ENCODE data around the gene ADAT3. TPM values are rescaled to one million over a fixed set of nuclear protein-coding genes. Genes with fewer than 3 reads are reported as not detected.
A peak's percentile ranks its signal among the peaks of the same experiment; 100 is the strongest.

Gene ADAT3
- polyA plus RNA-seq (ENCODE audit: insufficient read length in 4 of 4) = 1 to 10 TPM; 1.4 to 6.4 (median 3.7) TPM

GRCh38 chr19:1905110-1905862 is at the start of gene ADAT3, which contains the start of gene SCAMP4:
Gene ADAT3 (plus strand): TSS chr19:1905399. CDS start chr19:1912048, 6,649 bp downstream.
Gene SCAMP4 (plus strand): TSS chr19:1905399. CDS start chr19:1915020, 9,621 bp downstream.
- peak; percentile 85 to 95 (median 92) for DNase-seq (ENCODE audit: low read depth in 4 of 4, low spot score in 2 of 4)

GRCh38 chr19:1855828-1856255 is 49.4 kb upstream of the ADAT3 start:
- DNase-seq (ENCODE audit: low read depth in 4 of 4, low spot score in 2 of 4) = no peak

GRCh38 chr19:1856345-1856697 is 48.9 kb upstream of the ADAT3 start:
- no peak for DNase-seq (ENCODE audit: low read depth in 4 of 4, low spot score in 2 of 4)

GRCh38 chr19:1856698-1857603 is 48.2 kb upstream of the ADAT3 start:
- DNase-seq (ENCODE audit: low read depth in 4 of 4, low spot score in 2 of 4) = no peak

GRCh38 chr19:1857648-1858326 is 47.4 kb upstream of the ADAT3 start:
- no peak for DNase-seq (ENCODE audit: low read depth in 4 of 4, low spot score in 2 of 4)

- DNase-seq (ENCODE audit: low read depth in 4 of 4, low spot score in 2 of 4) = no peak
Observed at GRCh38 chr19:1858412-1859081, 46.7 kb upstream of the ADAT3 start.

GRCh38 chr19:1859331-1859781 is 45.8 kb upstream of the ADAT3 start:
- DNase-seq (ENCODE audit: low read depth in 4 of 4, low spot score in 2 of 4) = no peak

GRCh38 chr19:1860042-1860775 is 45.0 kb upstream of the ADAT3 start:
- no peak for DNase-seq (ENCODE audit: low read depth in 4 of 4, low spot score in 2 of 4)

- DNase-seq (ENCODE audit: low read depth in 4 of 4, low spot score in 2 of 4) = no peak
Observed at GRCh38 chr19:1860821-1861598, 44.2 kb upstream of the ADAT3 start.

- no peak for DNase-seq (ENCODE audit: low read depth in 4 of 4, low spot score in 2 of 4)
Observed at GRCh38 chr19:1861599-1862031, 43.6 kb upstream of the ADAT3 start.

GRCh38 chr19:1862068-1862423 is 43.2 kb upstream of the ADAT3 start:
- DNase-seq (ENCODE audit: low read depth in 4 of 4, low spot score in 2 of 4) = no peak

- no peak for DNase-seq (ENCODE audit: low read depth in 4 of 4, low spot score in 2 of 4)
Observed at GRCh38 chr19:1862424-1863327, 42.5 kb upstream of the ADAT3 start.

- DNase-seq (ENCODE audit: low read depth in 4 of 4, low spot score in 2 of 4) = no peak
Observed at GRCh38 chr19:1863328-1863637, 41.9 kb upstream of the ADAT3 start, which contains the start of gene KLF16. Gene KLF16 (minus strand): TSS chr19:1863579. CDS start chr19:1863497, 82 bp downstream.

GRCh38 chr19:1863638-1864479 is 41.3 kb upstream of the ADAT3 start:
- DNase-seq (ENCODE audit: low read depth in 4 of 4, low spot score in 2 of 4) = peak in 2 of 4 donors; percentile 70 to 81

- DNase-seq (ENCODE audit: low read depth in 4 of 4, low spot score in 2 of 4) = no peak
Observed at GRCh38 chr19:1864480-1865171, 40.6 kb upstream of the ADAT3 start.
